Muscle of leg (tissue), 16 donors: ENCODE measurements around the gene TTC34. TPM values are rescaled to one million over a fixed set of nuclear protein-coding genes. Genes with fewer than 3 reads are reported as not detected.

ENCODE experiments used
- DNase-seq: peaks from one replicate; pipeline ENCODE4 v3.0.0; 2013
- H3K27ac ChIP-seq: one replicate; pipeline ENCODE4 v1.5.1; 2013; ENCODE audit warnings: mild to moderate bottlenecking, low read length, control low read depth
- H3K27me3 ChIP-seq: one replicate; pipeline ENCODE4 v1.6.1; 2013; ENCODE audit warnings: low read length; ENCODE audit not compliant: control insufficient read depth, insufficient read depth
- H3K36me3 ChIP-seq: one replicate; pipeline ENCODE4 v1.6.1; 2013; ENCODE audit warnings: low read length; ENCODE audit not compliant: control insufficient read depth, insufficient read depth
- H3K4me1 ChIP-seq: one replicate; pipeline ENCODE4 v1.6.1; 2013; ENCODE audit warnings: low read length; ENCODE audit not compliant: control insufficient read depth, insufficient read depth
- H3K4me3 ChIP-seq: one replicate; pipeline ENCODE4 v1.5.1; 2013; ENCODE audit warnings: low read length, control low read depth
- H3K9me3 ChIP-seq: replicated peaks from 2 replicates; pipeline ENCODE4 v1.6.1; 2013; ENCODE audit warnings: low read depth, low read length; ENCODE audit not compliant: control insufficient read depth
- WGBS: methylation state at CpG from one replicate; pipeline ENCODE4 v1.1.5; 2013; ENCODE audit warnings: missing lambda C conversion rate; ENCODE audit not compliant: insufficient coverage; 5-methylcytosine and 5-hydroxymethylcytosine counted together
- long read RNA-seq, 11 donors: transcript quantifications; one replicate each; lab custom pipeline, GENCODE V29; 2026
- polyA plus RNA-seq, 8 donors: library from polyadenylated mRNA; unstranded; fragments of 120-200 nt; gene quantifications; one replicate each; pipeline versions ENCODE4 v1.2.1 to v1.2.3, GENCODE V29; 2013; ENCODE audit warnings: inconsistent platforms in 1 of 8, low replicate concordance in 1 of 8; ENCODE audit not compliant: insufficient read length in 8 of 8, insufficient read depth in 1 of 8
- total RNA-seq: library from RNA; stranded (reverse); fragments of 120-200 nt; gene quantifications from one replicate; pipeline ENCODE4 v1.2.4, GENCODE V29; 2013

Gene TTC34
- total RNA-seq = 0.22 TPM
- under 1 TPM; 0.07 to 0.50 (median 0.21) TPM for polyA plus RNA-seq
- long read RNA-seq, donor 1 = 0 reads
- long read RNA-seq, donor 2 = 0 reads
- long read RNA-seq, donor 3 = 0 reads
- long read RNA-seq, donor 4 = 0 reads
- long read RNA-seq, donor 5 = 0 reads
- long read RNA-seq, donor 6 = 0 reads
- long read RNA-seq, donor 7 = 0 reads
- long read RNA-seq, donor 8 = 0 reads
- long read RNA-seq, donor 9 = 0 reads
- long read RNA-seq, donor 10 = 0 reads
- long read RNA-seq, donor 11 = 0 reads

- peaks cover 13% of the 10 kb centered on the region for H3K27me3 ChIP-seq
- no peaks in the 10 kb centered on the region for H3K9me3 ChIP-seq
- H3K4me1 ChIP-seq = peaks cover 3% of the 10 kb centered on the region
- no peak within 1 kb of the TSS for H3K27ac ChIP-seq
- 42% methylated on average over 12 of the region's 21 CpGs for WGBS
- no peaks in the 10 kb centered on the region for H3K36me3 ChIP-seq
- peak; percentile 11 for DNase-seq
- H3K4me3 ChIP-seq = no peak within 1 kb of the TSS
These were observed at the start of gene TTC34 for GRCh38 chr1:2801535-2802291. Gene TTC34 (minus strand): TSS chr1:2801693. CDS start chr1:2800827, 866 bp downstream.

GRCh38 chr1:2850502-2850901, 49.0 kb upstream of the TTC34 start:
- no peak for DNase-seq
- Histone ChIP-seq H3K4me3 (no peak overlapping the region), H3K27me3 (peaks cover 19% of the 10 kb centered on the region), H3K9me3 (no peaks in the 10 kb centered on the region), H3K4me1 (peaks cover 5% of the 10 kb centered on the region), H3K36me3 (no peaks in the 10 kb centered on the region), H3K27ac (no peak overlapping the region)
- WGBS = 64% methylated on average over 9 of the region's 17 CpGs

GRCh38 chr1:2848006-2848670, 46.6 kb upstream of the TTC34 start:
- peaks cover 2% of the 10 kb centered on the region for H3K27me3 ChIP-seq

GRCh38 chr1:2847086-2847985, 45.8 kb upstream of the TTC34 start:
- no peak for DNase-seq
- Histone ChIP-seq H3K4me1 (no peaks in the 10 kb centered on the region), H3K9me3 (peaks cover 4% of the 10 kb centered on the region), H3K27me3 (peaks cover 2% of the 10 kb centered on the region), H3K27ac (no peak overlapping the region), H3K36me3 (no peaks in the 10 kb centered on the region), H3K4me3 (no peak overlapping the region)
- 55% methylated on average over 18 of the region's 23 CpGs for WGBS

More at GRCh38 chr1:2848006-2848670, 46.6 kb upstream of the TTC34 start:
- Histone ChIP-seq H3K4me3 (no peak overlapping the region), H3K27ac (no peak overlapping the region), H3K9me3 (peaks cover 4% of the 10 kb centered on the region), H3K36me3 (no peaks in the 10 kb centered on the region), H3K4me1 (no peaks in the 10 kb centered on the region)
- 62% methylated on average over 8 of the region's 16 CpGs for WGBS
- DNase-seq = no peak

- Histone ChIP-seq H3K27me3 (peaks cover 2% of the 10 kb centered on the region), H3K9me3 (peaks cover 4% of the 10 kb centered on the region), H3K27ac (no peak overlapping the region), H3K36me3 (no peaks in the 10 kb centered on the region), H3K4me1 (no peaks in the 10 kb centered on the region), H3K4me3 (no peak overlapping the region)
- 66% methylated on average over 2 of the region's 9 CpGs for WGBS
- DNase-seq = no peak
These were observed 44.4 kb upstream of the TTC34 start for GRCh38 chr1:2845869-2846268.

- H3K27me3 ChIP-seq = peaks cover 3% of the 10 kb centered on the region
- H3K9me3 ChIP-seq = peaks cover 4% of the 10 kb centered on the region
- DNase-seq = no peak
- no peaks in the 10 kb centered on the region for H3K36me3 ChIP-seq
- no peaks in the 10 kb centered on the region for H3K4me1 ChIP-seq
- no peak overlapping the region for H3K4me3 ChIP-seq
- no peak overlapping the region for H3K27ac ChIP-seq
- 39% methylated on average over 8 of the region's 16 CpGs for WGBS
These were observed 38.7 kb upstream of the TTC34 start for GRCh38 chr1:2840036-2840809.

GRCh38 chr1:2837823-2838222, 36.3 kb upstream of the TTC34 start:
- no peaks in the 10 kb centered on the region for H3K4me1 ChIP-seq
- H3K36me3 ChIP-seq = no peaks in the 10 kb centered on the region
- no peak overlapping the region for H3K4me3 ChIP-seq
- no peak for DNase-seq
- peaks cover 10% of the 10 kb centered on the region for H3K27me3 ChIP-seq
- H3K9me3 ChIP-seq = no peaks in the 10 kb centered on the region
- no peak overlapping the region for H3K27ac ChIP-seq
- WGBS = 80% methylated on average over 9 of the region's 12 CpGs

- no peak for DNase-seq
- no peak overlapping the region for H3K27ac ChIP-seq
- peaks cover 10% of the 10 kb centered on the region for H3K27me3 ChIP-seq
- no peaks in the 10 kb centered on the region for H3K9me3 ChIP-seq
- WGBS = 76% methylated on average over 10 of the region's 11 CpGs
- no peaks in the 10 kb centered on the region for H3K36me3 ChIP-seq
- H3K4me3 ChIP-seq = no peak overlapping the region
- no peaks in the 10 kb centered on the region for H3K4me1 ChIP-seq
These were observed 35.8 kb upstream of the TTC34 start for GRCh38 chr1:2837316-2837715.

- 71% methylated on average over 17 of the region's 20 CpGs for WGBS
- Histone ChIP-seq H3K4me3 (no peak overlapping the region), H3K4me1 (no peaks in the 10 kb centered on the region), H3K9me3 (no peaks in the 10 kb centered on the region), H3K36me3 (no peaks in the 10 kb centered on the region), H3K27me3 (peaks cover 10% of the 10 kb centered on the region), H3K27ac (no peak overlapping the region)
- no peak for DNase-seq
These were observed 35.0 kb upstream of the TTC34 start for GRCh38 chr1:2836333-2836970.
